Left renal pelvis (tissue), 4 donors: ENCODE results near the gene CAMK2B. TPM values are rescaled to one million over a fixed set of nuclear protein-coding genes. Genes with fewer than 3 reads are reported as not detected.

ENCODE experiments used
- DNase-seq, 4 donors: peaks; one replicate each; pipeline ENCODE4 v3.0.0-alpha.2; 2013; ENCODE audit warnings: low read depth in 4 of 4, low spot score in 3 of 4
- polyA plus RNA-seq, 4 donors: library from polyadenylated mRNA; unstranded; fragments of 120-200 nt; gene quantifications; one replicate each; pipeline ENCODE4 v1.2.1, GENCODE V29; 2013; ENCODE audit not compliant: insufficient read length in 4 of 4

The CAMK2B gene
- polyA plus RNA-seq, 4 donors, result 1.6 to 3.2 (median 2.9) TPM

DNA sequence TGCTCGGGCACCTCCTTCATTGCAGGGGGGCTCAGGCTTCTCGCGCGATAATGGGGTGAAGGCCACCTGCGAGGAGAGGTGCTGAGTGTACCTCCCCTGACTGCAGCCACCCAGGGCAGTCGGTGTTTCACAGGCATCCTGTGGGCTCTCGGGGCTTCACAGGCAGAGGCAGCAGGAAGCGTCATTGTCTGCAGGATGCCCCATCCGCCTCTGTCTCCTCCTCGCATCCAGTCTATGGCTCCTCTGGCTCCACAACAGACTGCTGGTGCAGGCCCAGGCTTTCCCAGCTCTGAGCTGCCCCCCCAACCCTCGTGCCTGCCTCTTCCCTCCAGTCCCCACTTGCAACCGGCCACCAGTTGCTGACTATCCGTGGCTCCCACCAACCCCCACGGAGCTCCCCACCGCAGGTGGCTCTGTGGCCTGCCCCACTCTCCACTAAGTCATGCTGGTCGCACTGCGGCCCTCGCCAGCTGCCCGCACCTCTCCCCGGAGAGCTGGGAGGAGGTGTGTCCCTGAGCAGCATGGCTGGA lies 36.5 kb downstream of the CAMK2B start:
- DNase-seq, result no peak

DNA sequence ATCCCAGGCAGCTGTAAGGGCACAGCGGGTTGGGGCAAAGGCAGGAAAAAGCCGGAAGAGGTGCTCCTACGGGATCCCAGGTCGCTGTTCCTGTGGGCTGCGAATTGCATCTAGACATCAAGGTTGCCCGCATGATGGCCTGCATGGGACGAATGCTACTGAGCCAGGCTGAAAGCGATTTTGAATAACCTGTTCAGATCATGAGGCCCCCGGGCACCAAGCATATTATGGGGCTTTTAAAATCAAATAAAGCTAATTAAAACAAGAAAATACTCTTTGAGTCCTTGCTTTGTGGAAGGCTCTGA lies 37.1 kb downstream of the CAMK2B start:
- DNase-seq, result no peak

DNA sequence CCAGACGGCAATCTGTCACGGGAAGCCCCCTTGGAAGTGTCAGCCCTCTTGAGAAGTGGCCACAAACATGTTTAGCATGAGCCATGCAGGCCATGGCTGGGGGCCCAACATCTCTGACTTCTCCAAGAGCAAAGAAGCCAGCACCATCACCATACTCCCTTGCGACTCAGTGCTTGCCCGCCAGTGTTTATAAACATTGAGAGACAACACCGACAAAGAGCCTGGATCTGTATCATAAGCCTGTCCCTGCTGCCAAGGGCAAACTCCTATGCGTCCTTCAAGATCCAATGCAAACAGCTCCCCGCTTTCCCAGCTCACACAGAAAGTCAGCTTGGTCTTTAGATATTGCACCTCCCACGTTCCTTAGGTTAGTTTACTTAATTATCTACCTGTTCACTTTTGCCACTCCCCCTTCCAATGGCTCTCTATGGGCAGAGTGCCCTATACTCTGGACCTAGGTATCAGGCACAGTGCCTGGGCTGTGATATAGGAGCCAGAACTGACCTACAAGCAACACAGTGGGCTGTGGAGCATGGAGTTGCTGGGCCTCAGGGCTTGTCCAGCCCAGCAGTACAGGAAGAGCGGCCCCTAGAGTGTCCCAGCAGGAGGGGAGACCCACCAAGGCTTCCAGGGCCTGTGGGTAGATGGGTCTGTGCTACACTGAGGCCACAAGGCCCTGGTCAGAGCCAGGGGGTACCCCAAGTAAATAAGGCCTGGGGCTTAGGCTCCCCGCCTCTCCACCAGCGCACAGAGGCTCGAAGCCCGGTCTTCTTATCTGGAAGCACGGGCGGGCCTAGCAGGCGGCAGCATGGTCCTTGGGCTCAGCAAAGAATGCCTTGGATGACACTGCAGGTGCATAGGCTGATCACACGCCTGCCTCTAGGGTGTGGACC lies 37.7 kb downstream of the CAMK2B start:
- no peak for DNase-seq

DNA sequence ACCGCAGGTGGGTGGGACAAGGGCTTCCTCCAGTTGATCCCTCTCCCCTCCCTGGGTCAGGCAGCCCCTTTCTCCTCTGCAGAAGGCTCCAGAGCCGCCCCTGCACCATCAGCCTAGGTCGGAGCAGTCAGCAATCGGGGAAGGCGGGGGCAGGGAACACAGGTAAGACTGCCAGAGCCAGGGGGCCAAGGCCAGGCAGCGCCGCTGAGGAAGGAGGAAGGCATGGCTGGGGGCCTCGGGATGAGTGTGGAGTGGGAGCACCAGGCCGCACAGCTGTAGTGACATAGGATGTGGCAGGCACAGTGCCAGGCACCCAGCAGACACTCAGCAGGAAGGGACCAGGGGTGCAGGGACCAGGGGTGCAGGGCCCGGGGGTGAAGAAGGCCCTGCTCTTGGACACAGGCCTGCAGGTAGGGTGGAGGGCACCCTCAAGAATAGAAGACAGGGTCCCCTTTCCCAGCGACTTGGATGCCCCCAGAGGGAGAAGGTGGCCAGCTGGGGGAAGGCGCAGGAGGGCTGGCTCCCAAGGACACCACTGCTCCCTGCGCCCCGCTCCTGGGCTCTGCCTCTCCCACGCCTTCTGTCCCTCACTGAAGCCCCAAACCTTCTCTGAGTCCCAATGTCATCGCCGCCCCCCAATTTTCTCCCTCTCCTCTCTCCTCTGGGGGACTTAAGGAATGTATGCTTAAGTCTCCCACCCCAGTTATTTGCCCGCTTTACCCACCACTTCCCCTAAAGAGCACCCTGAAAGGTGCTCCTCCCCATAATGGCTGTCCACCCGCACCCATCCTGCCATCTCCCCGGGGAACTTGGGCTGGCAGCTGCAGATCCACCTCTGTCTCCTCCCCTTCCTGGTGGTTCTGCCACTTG lies 38.5 kb downstream of the CAMK2B start:
- no peak for DNase-seq

DNA sequence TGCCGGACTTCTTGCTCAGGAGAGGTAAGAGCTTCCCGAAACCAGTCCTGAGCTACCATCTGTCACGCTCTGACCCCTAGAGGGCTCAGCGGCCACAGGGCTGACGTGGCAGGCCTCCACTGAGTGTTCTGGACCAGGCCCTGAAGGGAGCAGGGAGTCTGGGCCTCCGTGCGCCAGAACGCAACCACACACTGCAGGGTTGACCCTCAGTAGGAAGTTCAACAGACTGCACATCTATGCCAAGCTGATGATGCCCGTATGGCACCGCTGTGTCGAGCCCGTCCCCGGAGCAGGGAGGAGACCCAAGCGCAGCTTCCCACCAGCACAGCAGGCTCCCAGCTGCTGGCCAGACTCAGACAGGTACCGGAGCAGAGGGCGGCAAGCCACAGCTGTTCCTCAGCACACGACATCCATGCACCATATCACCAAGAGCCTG lies 39.2 kb downstream of the CAMK2B start:
- DNase-seq, result no peak

DNA sequence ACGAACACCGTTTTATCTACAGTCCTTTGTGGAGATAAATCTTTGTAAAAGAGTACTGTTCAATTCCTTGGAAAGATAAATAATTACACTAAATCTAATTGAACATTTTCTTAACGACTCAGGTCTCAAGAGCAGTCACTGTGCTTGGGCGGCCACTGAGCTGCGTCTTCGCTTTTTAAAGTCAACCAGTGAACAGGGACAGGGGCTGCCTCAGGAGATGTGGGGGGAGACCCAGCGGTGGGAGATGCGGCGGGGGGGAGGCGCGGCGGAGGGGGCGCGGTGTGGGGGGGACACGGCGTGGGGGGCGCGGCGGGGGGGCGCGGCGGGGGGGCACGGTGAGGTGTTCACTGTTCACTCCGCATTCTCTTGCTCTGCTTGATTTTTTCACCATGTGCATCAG lies 39.8 kb downstream of the CAMK2B start:
- DNase-seq, result no peak

DNA sequence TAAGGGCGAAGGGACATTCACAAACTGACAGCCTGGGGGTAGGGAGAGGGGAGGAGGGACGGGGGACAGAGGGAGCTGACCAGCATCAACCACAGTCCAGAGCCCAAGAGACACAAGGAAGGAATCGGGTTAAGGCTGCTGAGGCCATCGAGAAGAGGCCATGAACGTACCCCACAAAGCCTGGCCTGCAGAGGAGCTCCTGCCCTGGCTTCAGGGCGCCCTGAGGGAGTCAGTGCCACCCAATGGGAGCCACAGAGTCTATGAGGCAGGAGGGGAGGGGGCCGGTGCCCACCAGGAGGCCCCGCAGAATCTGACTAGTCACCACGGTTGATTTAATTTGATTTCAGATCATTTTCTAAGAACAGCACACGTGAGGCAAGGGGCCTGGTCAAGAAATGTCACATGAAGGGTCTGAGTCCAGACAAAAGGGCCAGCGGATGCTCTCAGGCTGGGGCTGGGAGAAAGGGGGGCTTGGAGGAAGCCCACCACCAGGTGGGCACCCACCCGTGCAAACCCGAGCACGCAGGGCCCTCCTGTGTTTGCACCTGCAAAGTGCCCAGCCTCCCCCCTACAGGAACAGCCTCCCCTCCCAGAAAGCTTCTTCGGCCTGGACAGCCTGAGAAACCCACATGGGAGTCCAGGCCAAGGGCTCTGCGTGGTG lies 40.4 kb downstream of the CAMK2B start:
- no peak for DNase-seq

DNA sequence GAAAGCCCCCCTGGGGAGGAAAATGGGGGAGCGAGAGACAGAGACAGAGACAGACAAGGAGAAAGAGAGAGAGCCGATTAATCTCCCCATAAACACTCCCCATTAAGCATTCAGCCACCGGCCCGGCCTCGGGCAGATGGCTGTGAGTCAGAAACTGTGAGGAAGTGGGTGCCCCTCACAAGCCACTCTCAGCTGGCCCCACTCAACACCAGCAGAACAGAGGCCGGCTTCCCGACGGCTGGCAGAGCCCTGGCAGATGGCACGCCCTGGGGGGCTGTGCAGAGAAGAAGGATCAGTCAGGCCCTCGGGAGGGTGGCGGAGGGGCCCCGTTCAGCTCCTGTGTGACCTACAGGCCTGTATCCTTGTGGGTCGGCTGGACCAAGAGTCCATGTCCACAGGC lies 41.2 kb downstream of the CAMK2B start:
- no peak for DNase-seq

DNA sequence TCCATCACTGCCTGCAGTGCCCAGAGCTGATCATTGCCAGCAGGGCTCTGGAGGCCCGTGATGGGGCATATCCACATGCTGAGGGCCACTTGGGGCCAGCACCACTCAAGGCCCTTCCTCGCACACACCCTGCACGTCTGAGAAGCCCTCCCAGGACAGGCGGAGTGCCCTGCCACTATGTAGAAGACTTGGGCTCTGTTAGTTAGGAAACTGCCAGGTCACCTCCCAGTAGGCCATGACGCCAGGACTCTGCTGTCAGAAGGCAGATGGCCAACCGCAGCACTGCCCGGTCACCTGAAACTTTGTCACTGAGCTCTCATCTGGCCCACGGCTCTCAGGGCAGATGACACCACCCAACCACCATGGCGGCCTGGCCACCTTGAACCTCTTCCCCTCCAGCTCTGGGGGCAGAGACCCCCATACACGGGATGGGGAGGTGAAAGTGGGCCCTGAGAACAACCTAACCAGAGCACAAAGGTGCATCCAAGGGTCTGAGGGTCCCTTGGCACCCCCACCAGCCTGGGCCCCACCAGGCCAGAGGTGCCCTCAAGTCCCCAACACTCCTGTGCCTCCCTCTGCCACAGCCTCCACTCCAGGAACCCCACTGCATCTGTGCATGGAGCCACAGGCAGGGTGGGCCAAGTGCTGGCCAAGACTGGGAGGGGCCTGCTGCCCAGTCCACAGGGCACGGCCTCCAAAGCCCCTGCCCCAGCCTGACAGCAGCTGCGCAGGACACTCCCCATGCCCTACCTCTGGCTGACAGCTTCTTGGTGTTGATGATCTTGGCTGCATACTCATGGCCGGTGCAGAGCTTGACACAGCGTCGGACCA lies 41.8 kb downstream of the CAMK2B start:
- DNase-seq, result no peak

DNA sequence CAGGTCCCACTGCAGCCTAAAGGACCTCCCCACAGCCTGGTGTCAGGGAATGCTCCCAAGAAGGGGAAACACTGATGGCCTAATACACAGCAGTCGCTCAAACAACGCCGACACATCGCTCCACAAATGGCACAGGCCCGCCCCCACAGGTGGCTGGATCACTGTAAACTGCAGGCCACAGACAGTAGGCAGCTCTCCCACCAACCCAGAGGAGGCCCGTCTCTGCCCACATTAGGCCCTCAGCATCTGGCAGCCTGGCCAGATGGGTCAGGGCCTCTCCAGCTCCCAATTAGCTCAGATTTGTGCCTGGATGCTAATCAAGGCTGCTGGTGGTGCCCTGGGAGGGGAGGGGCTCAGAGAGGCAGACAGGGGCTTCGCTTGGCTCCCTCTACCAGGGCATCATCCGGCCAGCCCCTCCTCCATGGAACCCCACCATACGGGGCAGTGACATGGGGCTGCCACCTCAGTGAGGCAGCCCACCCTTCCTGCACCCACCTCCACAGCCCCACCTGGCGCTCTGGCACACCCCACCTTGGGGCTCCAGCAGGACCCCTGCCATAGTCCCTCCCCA lies 42.7 kb downstream of the CAMK2B start:
- DNase-seq, result no peak

DNA sequence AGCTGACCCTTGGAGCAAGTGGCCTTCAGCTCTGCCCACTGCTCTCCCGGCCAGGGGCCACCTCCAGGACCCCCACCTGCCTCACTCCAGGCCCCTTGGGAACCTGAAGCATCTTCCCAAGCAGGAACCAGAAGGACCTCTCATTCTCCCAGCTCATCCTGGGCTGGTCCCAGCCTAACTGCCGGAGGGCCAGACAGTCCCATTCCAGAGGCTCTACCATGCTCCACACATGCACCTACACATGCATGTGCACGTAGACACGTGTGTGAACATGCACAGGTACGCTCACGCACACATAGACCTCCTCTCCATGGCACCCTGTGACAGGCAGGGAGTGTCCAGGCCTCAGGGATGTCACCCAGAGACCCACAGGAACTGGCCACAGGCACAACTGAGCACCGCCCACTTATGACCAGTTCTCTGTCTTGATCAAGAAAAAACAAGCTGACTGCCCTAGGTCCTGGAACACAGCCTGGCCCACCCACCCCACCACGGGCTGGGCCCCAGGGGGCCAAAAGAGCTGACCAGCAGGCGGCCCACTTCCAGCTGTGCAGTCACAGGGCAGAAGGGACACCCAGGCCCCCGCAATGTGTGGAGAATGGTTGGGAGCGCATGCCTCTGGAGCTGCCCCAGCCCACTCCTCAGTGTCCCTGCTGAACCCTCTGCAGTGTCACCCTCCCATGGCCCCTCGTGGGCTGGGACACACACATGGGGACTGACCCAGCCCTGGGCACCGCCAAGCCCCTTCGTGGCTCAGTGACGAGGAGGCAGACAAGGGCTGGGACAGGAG lies 43.4 kb downstream of the CAMK2B start:
- DNase-seq, result no peak

DNA sequence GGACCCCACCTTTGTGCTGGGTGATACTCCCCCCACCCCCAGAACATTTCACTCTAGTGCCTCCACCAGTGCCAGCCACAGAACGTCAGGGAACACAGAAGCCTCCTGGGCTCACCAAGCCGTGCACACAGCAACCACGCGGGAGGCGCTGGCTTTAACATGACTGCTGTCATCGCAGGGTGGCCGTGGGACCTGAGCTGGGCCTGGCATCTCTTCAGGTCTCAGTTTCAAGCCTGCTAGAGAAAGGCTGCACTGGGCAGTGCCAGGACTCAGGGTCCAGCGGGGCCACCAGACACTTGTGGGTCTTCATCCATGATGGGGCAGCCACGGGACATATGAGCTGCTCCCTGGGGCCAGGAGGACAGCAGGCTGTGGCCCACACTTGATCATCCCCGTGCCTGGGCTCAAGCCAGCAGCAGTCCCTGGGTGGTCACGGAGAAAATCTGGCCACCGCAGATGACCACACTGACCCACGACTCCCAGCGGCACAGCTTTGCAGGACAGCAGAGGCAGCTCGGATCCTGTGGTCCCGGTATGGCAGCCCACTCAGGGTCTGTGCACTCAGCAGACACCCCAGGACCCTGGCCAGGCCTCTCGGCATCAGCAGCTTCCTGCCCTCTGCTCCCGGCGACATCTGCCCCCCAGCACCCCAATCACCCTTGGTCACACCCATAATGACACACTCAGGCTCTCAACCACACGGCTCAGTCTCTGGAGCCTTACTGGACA lies 44.2 kb downstream of the CAMK2B start:
- DNase-seq, result no peak

DNA sequence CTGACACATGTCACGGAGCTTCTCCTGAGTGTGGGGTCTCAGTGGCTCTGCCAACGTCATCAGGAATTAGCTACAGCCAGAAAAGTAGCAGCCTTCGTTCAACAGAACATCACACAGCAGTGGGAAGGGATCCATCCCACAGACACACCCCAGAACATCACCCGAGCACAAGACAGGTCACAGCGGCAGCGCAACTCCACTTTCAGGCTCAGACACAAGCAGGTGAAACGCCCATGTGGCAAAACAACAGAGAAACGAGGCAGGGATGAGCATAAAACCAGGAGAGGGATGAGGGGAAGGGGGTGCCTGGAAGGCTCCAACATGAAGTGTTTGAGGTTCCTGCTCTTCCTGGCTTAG lies 44.8 kb downstream of the CAMK2B start:
- no peak for DNase-seq

DNA sequence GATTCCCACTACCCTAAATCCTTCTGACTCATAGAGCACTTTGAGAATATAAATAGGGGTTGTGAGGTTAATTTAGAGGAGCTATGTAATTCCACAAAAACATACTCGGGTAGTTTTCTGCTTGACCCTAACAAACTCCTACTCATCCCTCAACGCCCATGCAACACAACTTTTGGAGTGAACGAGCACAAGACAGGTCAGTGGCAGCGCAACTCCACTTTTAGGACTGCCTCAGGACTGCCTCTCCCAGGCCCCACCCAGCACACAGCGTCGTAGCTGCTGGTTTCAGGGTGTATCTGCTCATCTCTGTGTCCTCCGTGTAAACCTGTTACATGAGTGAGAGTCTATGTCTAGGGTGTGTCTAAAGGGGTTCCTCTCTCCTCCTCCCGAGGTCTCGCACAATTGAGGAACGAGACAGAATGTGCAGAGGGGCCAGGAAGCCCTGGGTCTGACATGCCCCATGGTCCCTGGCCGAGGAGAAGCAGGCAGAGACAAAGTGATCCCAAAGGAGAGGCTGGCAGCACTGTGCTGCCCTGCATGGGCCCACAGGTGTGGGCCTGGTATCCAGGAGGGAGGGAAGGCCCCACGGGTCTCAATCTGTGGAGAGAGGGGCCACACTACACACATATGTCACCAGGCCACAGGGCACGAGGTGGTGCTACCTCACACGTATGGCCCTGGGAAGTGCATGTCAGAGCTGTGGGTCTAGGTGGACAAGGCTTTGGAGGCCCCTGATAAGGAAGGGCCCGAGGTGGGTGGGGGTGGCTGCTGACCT lies 45.5 kb downstream of the CAMK2B start:
- DNase-seq, result no peak

DNA sequence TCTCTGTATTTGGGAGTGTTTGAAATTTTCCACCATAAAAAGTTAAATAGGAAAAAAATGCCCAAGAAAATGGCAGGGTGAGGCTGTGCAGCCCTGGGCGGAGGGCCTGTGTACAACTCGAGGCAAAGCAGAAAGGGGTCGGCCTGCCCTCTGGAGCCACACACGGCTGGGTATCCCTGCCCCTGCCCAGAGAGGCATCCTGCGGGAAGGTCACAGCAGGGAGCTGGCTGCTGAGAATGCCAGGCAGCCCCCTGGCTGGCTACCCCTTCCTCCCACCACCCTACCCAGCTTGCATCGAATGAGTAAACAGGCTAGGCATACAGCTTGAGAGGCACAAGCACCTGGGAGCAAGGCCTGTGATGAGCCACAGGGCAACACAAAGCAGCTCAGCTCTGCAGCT lies 46.1 kb downstream of the CAMK2B start:
- DNase-seq, result no peak

DNA sequence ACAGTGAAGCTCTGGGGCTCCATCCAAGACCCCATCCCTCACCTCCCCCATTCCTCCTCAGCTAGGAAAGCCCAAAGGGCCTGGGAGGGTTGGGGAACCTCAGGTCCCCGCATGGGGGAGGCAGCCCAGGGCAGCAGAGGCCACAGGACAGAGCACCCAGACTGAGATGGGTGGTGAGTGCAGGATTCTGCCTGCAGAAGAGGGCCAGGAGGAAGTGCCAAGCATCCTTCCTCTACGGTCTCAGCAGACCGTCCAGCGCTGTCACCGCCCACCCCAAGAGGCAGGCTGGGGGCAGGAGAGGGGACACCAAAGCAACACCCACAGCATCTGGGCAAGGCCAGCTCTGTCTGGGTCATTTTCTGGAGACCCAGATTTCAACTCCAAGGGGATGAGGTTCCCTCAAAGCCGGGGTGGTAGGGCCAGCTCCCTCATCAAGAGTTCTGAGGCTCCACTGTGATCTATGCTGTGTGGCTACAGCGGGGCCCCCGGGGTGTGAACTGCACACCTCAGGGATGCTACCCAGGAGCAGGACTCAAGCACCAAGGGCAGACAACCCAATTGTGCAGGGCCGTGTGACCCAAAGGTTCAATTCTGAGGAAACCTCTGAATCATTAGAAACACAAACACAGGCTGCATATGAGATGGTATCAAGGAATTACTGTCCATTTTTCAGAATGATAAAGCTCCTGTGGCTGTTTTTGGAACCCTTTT lies 46.8 kb downstream of the CAMK2B start:
- no peak for DNase-seq

DNA sequence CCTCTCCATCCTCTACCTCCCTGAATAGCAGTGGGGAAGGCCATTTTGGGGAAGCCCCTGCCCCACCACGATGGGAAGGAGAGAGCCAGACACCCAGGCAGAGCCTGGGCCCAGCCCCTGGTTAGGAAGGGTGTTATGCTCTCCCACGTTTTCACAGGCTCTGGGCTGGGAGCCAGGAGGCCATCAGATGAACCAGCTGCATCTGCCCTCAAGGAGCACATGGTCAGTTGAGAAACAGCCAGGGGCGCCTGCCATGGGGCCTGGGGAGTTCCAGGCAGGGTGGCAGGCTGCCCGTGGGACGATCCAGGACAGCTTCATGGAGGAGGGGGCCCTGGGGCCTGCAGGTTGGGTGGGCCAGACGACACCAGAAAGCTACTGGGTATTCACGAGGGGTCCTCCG lies 47.5 kb downstream of the CAMK2B start:
- DNase-seq, result no peak
